GM15510 (cell line): ENCODE data around the gene SIRT4.

Source experiments
- POLR2A ChIP-seq: IDR thresholded peaks from 3 replicates; pipeline ENCODE4 v1.6.1; 2011; ENCODE audit warnings: borderline replicate concordance; ENCODE audit not compliant: insufficient read length; ENCODE audit errors: extremely low read depth

SIRT4 gene

DNA sequence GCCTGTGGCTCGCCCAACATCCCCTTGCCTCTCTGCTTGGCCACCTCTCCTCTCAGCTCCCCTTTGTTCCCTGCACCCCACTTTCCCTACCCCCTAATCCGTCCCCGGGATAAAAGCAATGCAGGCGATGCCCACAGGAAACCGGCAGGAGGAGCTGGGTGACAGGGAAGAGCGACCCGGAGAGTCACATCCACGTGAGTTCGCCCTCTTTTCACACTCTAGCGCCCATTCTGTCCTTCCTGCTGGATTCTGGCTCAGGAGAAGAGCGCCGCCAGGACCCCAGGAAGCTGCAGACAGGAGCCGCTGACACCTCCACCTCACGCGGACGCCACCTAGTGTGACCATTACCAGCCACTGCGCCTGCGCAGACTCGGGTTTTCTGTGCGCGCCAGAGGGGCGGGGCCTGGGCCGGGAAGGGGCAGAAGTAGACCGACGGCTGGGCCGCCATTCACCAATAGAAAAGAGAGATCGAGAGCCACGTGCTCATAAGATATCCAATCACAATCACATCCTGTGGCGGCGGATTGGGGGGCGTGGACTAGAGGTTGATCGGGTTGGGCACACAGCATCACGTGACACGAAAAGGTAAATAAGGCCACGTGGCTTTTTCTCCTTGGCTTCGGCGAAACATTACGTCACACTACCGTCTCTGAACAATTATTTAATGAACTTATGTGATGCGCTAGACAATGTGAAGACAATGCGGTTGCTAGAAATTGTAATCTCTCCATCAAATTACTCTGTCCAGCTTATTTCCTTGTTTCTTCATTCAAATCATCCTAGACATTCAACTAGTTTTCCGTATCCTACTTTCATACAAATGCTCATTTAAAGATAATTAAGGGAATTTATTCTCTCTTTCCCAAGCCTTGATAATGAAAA lies 15.3 kb downstream of the SIRT4 start:
- peak; percentile 95 for TF ChIP-seq POLR2A

DNA sequence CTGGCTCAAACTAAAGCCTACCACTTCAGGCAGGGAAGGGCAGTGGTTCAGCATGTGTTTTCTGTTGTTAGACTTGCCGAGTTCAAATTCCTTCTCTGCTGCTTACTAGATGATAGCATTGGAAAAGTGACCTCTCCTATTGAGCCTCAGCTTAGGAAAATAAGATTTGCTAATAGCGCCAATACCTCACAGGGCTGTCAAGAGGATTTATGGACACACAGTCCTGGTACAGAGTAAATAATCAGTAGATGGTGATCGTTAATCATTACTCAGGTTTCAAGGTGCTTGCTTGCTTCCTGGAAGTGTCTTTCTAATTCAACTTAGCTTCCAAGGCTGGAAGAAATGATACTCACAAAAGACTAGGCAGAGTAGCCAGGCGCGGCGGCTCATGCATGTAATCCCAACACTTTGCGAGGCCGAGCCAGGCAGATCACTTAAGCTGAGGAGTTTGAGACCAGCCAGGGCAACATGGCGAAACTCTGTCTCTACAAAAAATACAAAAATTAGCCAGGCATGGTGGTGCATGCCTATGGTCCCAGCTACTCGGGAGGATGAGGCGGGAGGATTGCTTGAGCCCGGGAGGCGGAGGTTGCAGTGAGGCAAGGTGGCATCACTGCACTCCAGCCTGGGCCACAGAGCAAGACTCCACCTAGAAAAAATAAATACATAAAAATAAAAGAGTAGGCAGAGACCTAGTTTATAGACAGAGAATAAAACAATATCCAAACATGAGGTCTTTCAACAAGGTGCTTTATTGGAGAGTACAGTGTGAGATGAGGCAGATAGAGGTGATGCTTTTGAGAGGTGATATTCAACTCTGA lies 19.5 kb downstream of the SIRT4 start:
- TF ChIP-seq POLR2A: no peak

DNA sequence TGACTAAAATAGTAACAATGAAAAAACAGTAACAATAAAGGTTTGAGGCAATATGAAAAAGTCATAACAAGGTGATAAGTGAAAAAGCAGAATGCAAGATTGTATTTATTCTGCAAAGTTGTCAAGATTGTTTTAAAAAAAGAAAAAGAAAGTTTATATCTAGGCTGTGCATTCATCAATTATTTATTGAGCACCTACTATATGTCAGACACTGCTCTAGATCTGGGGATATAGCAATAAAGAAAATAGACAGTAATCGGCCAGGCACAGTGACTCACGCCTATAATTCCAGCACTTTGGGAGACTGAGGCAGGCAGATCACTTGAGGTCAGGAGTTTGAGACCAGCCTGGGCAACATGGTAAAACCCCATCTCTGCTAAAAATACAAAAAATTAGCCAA lies 21.7 kb downstream of the SIRT4 start:
- no peak for TF ChIP-seq POLR2A

GRCh38 chr12:120324841-120325417 lies 22.8 kb downstream of the SIRT4 start:
- no peak for TF ChIP-seq POLR2A

GRCh38 chr12:120327593-120327992 lies 25.5 kb downstream of the SIRT4 start, which contains the start of gene PLA2G1B:
Gene PLA2G1B, minus strand, starts transcription at chr12:120327779. Its CDS starts 26 bp downstream, at chr12:120327753.
- no peak for TF ChIP-seq POLR2A

GRCh38 chr12:120328228-120328627 lies 26.1 kb downstream of the SIRT4 start:
- no peak for TF ChIP-seq POLR2A

GRCh38 chr12:120331390-120331789 lies 29.3 kb downstream of the SIRT4 start:
- no peak for TF ChIP-seq POLR2A

DNA sequence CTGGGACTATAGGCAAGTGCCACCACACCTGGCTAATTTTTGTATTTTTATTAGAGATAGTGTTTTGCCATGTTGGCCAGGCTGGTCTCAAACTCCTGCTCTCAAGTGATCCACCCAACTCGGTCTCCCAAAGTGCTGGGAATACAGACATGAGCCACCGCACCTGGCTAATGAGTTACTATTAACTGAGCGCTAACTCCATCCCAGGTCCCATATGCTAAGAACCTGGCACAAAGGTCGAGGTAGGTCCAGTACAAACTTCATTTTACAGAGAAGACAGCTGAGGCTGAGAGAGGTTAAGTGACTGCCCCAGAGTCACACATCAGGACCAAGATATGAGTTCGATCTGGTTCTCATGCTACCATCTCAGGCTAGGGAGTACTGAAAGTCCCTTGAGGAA lies 29.9 kb downstream of the SIRT4 start:
- TF ChIP-seq POLR2A: no peak

GRCh38 chr12:120332523-120332922 lies 30.4 kb downstream of the SIRT4 start:
- TF ChIP-seq POLR2A: no peak

DNA sequence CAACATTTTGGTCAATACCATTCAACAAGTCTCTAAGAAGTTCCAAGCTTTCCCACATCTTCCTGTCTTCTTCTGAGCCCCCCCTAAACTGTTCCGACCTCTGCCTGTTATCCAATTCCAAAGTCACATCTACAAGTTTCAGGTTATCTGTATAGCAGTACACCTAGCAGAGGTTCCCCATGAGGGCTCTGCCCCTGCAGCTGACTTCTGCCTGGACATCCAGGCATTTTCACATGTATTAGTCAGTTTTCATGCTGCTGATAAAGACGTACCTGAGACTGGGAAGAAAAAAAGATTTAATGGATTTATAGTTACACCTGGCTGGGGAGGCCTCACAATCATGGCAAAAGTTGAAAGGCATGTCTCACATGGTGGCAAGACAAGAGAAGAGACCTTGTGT lies 35.6 kb downstream of the SIRT4 start:
- TF ChIP-seq POLR2A: no peak

DNA sequence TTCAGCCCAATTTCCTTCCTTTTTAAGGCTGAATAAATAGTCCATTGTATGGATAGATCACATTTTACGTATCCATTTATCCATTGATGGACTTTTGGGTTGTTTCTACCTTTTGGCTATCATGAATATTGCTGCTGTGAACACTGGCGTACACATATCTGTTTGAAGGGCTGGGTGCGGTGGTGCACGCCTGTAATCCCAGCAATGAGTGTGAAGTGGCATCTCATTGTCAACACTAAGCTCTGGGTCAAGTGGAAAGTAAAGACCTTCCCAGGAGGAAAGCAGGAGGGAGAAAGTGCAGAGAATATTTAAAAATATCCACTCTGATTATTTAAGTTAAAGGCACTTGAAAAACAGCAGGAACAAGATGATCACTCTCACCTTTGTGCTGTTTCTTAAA lies 37.1 kb downstream of the SIRT4 start:
- no peak for TF ChIP-seq POLR2A

GRCh38 chr12:120342175-120343038 lies 40.3 kb downstream of the SIRT4 start:
- no peak for TF ChIP-seq POLR2A

- TF ChIP-seq POLR2A: no peak
Measured at GRCh38 chr12:120343039-120343537, 41.0 kb downstream of the SIRT4 start.

DNA sequence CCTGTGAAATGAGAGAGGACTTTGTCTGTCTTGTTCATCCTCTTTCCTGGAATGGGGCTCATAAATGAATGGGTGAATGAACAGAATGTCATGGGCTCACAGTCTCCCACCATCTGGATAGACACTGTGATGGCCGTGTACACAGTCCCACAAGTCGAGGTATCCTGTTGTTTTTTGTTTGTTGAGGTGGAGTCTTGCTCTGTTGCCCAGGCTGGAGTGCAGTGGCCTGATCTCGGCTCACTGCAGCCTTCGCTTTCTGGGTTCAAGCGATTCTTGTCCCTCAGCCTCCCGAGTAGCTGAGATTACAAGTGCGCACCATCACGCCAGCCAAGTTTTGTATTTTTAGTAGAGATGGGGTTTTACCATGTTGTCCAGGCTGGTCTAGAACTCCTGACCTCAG lies 41.6 kb downstream of the SIRT4 start:
- TF ChIP-seq POLR2A: no peak
